NCI-H2029 treated with DMSO at 0.1 percent for 48 hours (cell line): ENCODE measurements around the gene MED27.
A peak's percentile ranks its signal among the peaks of the same experiment; 100 is the strongest.

Experiments used
- DNase-seq: peaks from one replicate; lab custom pipeline; 2025; lab: John Stamatoyannopoulos, UW

MED27 gene

DNA sequence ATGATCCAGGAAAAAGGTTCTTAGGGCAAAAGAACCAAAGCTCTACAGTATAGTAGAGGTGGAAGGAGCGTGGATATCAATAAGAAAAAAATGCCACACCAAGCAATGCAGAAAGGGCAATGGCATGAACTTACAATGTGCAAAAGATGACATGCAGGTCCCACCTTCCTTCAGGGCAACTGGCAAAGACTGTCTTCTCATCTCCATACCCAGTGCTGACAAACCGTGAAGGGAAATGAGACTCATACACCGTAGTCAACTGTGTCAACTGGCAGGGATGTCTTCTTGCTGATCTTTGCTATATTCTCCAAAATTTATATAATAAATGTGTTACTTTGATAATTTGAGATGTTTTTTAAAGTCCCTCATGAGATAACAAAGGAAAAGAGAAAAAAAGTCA lies 36.0 kb downstream of the MED27 start:
- DNase-seq = no peak

- no peak for DNase-seq
Measured at GRCh38 chr9:132042324-132042723, 37.3 kb downstream of the MED27 start.

DNA sequence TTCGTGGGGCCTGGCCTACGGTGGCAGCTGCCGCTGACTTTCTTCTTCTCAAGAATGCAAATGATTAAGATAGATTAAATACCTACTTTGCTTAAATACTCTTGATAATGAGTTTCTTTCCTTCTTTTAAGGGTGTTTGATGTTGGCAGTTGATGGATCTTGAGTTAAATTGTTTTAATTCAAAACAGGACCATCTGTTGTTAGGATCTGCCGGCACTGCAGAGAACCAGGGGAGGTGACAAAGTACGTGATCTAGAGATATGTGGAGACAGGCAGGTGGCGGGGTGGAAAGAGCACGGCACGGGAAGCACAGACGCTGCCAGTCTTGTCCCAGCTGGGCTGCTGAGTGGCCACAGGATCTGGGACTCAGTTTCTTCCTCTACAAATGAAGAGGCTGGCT lies 37.9 kb downstream of the MED27 start:
- no peak for DNase-seq

GRCh38 chr9:132040808-132041207 lies 38.9 kb downstream of the MED27 start:
- no peak for DNase-seq

GRCh38 chr9:132040246-132040645 lies 39.4 kb downstream of the MED27 start:
- no peak for DNase-seq

DNA sequence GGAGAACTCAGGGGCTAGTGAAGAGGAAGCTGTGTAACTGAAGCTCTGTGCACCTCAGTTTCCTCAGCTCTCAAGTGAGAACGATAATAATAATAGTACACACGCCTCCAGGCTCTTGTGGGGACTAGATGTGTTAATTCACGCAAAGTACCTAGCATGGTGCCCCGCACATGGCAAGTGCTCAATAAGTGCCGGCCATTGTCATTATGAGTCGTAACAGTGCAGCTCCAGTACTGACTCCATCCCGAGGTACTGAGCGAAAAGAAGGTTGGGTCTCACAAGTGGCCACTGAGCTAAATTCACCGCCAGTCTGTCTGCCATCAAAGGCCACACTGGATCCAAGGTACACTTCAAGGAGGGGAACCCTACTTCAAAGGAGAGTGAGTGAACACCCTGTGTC lies 40.4 kb downstream of the MED27 start:
- no peak for DNase-seq

DNA sequence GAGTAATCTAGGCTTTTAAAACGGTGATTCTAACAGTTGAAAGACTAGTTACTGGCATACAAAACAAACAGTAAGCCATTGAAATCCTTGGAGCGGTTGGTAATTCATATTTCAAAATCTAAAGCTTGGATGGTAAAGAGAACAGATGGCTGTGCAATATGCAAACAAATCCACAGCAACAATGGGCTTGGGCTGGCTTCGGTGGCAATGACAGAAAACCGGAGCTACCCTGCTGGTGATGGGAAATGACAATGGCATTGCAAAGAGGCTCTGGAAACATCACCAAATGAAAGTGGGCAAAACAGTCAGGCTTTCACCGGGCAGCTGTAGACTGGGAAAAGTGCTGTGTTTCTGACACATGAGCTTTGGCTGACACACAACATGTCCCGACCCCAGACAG lies 42.2 kb downstream of the MED27 start:
- DNase-seq = peak; percentile 80

GRCh38 chr9:132036521-132036920 lies 43.1 kb downstream of the MED27 start:
- DNase-seq = no peak

DNA sequence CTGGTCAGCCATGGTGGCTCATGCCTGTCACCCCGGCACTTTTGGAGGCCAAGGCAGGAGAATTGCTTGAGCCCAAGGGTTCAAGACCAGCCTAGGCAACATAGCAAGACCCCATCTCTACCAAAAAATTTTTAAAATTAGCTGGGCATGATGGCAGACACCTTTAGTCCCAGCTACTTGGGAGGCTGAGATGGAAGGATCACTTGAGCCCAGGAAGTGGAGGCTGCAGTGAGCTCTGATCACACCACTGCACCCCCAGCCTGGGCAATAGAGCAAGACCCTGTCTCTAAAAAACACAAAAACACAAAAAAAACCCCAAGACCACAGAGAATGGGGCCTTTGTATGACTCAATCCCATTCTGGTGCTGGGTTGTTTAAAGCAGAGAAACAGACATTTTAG lies 44.0 kb downstream of the MED27 start:
- DNase-seq = no peak

DNA sequence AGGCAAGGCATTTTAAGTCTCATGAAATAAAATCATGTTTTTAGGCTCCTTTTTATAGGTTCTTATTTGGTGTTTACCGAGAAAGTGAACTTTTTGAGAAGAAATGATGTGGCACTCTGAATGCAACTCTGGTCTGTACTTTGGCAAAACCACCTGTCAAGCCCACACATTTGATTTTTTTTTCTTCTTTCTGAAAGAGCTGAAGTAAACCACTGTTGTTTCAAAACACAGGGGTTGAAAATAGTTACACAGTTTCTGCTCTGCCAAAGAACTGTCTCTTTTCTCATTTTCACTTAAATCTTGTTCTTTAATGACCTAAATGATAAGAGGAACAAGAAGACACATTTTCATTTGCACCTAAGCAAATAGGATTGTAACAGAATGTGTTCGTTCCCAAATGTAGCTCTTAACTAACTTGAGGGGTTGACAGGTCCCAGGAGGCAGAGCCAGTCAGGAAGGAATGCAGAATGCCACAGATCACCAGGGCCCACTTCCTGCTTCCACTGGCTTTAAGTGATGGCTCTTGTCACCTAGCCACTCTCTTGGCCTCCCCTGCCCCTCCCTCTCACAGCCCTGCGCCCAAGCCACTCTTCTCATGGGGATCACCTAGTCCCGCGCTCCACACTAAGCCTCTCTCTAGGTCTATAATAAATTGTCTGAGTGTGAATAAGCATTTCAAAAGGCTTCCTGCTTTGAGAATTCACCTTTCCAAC lies 47.3 kb downstream of the MED27 start:
- peak; percentile 65 for DNase-seq

DNA sequence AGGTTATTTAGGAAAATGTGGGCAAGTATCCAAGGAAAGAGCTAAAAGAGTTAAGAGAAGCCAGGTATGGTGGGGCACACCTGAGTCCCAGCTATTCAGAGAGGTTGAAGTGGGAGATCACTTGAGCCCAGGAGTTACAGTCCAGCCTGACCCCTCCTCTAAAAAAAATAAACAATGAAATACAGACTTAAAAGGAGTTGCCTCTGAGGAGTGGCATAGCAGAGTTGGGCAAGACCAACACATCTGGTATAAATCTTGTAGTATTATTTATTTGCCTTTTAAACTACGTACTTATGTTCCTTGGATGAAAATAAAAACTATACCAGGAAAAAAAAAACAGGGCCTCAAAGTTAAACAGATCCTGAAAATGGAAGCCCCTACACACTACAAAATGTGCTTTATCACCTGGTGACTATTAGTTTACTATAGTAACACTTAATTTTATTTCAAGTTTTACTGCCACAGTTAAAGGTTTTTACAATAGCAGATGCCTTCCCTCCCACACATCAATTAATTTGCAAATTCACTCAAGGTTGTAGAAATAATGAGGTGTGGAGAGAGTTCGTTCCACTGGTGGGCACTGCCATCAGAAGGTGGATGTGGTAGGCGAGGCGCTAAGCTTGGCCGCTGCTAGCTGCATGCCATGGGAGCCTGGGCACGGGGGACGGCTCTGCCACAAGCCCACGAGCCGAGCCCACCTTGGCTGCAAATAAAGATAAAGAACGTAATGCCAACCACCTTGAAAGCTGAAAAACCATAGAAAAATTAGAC lies 48.0 kb downstream of the MED27 start:
- DNase-seq = no peak

DNA sequence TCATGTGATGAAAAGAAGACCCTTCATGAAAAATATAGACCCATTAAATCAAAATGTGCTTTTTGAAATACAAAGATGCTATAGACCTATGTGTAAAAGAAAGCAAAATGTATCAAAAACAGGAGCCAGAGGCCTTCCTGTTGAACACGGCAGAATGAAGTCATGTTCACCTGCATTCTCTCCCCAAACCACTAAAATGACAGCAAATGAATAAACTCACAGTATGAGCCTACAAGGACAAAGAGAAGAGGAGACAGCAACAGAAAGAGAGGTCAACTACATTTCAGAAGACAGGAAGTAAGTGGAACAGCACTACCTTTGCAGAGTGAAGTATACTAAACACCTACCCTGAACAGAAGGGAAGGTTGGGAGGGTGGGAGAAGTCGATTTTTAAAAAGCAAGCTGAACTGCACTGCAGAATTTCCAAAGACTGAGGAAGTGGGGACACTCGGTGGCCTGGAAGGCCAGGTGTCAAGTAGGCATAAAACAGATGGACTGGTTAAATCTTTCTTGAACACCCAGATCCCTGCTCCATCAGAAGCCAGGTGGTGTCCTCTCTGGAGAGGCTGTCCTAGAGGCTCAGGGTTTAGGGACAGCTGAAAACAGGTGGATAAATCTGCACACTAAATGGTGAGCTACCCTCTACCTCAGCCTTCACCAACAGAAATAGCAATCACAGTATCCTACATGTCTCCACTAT lies 48.9 kb downstream of the MED27 start:
- DNase-seq = no peak

- DNase-seq = no peak
Measured at GRCh38 chr9:132027752-132028663, 51.7 kb downstream of the MED27 start.

DNA sequence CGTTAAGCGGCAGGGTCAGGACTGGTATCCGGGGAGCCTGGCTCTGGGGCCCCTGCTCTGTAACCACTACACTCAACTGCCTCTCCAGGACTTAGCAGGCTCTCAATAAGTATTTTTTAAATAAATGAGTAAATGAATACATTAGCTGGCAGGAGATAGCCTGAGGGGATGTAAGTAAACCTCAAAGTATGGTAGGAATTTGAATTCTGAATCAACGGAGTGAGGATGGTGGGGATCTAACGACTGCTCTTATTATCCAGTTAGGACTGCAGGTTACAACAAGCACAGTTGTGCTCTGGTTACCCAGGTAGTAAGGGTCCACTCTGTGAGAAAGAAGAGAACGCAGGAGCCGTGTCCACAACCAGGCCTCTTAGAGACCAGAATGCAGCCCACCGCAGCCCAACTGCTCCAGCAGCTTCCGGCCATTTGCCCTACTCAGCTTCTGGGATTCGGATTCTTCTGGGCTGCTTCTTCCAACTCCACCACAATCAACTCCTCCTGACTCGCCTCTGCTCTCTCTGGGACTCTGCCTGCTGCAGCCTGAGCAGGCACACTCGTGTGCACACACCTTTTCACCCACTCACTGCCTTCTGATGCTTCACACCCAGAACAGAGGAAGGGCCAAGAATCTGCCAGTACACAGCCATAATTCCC lies 52.6 kb downstream of the MED27 start:
- DNase-seq = no peak

- DNase-seq = no peak
Measured at GRCh38 chr9:132025766-132026165, 53.9 kb downstream of the MED27 start.

DNA sequence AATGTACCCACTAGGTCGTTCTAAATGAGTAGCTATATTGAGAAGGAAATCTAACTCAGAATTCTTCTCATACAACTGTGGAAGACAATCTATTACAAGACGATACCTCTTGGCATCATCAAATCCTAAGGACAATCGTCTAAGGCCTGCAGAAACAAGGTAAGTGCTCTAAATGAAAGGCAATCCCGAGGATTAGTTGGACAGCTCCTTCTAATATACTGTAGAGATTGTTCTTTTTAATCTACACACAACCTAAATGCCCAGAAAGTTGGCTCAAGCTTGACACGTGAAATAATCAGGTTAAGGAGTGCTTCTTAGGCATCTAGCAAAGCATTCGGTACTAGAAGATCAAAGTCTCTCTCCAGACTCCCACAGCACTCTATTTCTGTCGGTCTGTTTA lies 55.1 kb downstream of the MED27 start:
- DNase-seq = no peak

DNA sequence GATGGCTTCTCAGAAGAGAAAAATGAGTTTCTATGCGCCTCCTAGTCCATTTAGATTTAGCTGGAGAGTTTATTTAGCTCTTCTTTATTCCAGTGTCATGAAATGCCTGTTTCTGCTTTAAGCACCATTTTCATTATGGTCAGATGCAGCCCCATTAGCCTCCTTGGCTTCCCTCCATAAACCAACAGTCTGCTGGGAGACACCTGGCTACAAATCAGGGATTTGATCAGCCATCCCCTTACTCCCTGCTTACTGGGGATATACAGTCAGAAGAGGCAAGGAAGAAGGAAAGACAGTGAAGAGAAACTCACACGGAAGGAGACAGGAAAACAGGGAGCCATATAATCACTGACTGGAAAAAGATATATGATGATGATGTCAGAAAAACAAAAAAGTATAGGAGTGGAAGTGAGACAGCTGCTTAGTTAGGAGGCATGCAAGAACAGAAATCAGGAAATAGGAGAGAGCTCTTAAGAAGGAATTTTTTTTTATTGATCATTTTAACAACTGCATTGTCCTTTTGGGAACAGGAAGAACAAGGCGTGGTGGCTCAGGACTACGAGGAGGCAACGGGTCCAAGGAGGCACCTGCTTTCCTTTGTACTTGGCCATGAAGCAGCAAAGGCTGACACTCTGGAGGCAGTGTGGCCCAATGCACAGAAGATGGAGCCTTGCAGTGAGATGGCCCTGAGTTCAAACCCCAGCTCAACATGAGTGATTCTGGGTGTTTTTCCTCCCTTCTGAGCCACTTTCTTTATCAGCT lies 56.1 kb downstream of the MED27 start:
- peak; percentile 54 for DNase-seq

- DNase-seq = no peak
Measured at GRCh38 chr9:132020820-132021510, 58.7 kb downstream of the MED27 start.

DNA sequence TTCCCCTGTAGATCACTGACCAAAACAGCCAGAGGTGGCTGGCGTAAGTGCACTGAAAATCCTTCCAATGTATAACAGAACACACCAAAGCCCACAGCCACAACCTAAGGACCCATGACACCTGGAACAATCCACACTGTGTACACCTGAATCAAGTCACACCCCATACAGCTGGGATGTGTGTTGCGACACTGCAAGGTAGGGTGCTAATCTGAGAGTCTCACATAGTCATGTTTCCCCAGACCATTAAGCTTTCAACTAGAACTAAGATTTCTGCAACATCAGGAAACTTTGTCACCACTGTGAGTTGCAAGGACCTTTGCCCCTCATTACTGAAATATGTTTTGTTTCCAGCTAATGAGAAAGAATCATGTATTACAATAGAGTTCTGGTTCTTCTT lies 59.4 kb downstream of the MED27 start:
- no peak for DNase-seq

GRCh38 chr9:132019702-132020101 lies 60.0 kb downstream of the MED27 start:
- no peak for DNase-seq
